Panc1 (cell line): Measurements from ENCODE around the gene MACROH2A1. TPM values are rescaled to one million over a fixed set of nuclear protein-coding genes. Genes with fewer than 3 reads are reported as not detected.

Experiments used
- ATAC-seq: fragments of 200-7000 bp; cut with Tn5 transposase; 2 replicates; pipeline ENCODE4 v1.9.1; 2020; ENCODE audit warnings: mild to moderate bottlenecking, moderate library complexity
- BruUV-seq: library from RNA; stranded (reverse); fragments of 400-500 nt; replicated peaks from 2 replicates; lab custom pipeline; 2021; lab: Mats Ljungman, UMichigan
- CTCF ChIA-PET: fragments of 300-600 bp; sonication (Branson Sonifier 250); formaldehyde crosslinking; loops from one replicate; lab custom pipeline; 2022; ENCODE audit warnings: antibody characterized with exemption; lab: Charles Lee
- POLR2A ChIA-PET: fragments of 300-600 bp; sonication (Branson Sonifier 250); formaldehyde crosslinking; loops from one replicate; lab custom pipeline; 2022; ENCODE audit warnings: antibody characterized with exemption; lab: Charles Lee
- DNase-seq: peaks from one replicate; pipeline ENCODE4 v3.0.0-alpha.2; 2010; ENCODE audit warnings: low read depth, low spot score
- H3K27ac ChIP-seq: 2 replicates; pipeline ENCODE4 v1.5.1; 2011; ENCODE audit warnings: mild to moderate bottlenecking, low read length, inconsistent platforms
- H3K27me3 ChIP-seq: fragments of 200-500 bp; sonication (Bioruptor generic); 2 replicates; pipeline ENCODE4 v1.6.0; 2014; ENCODE audit warnings: low read length, inconsistent platforms; ENCODE audit not compliant: control insufficient read depth, insufficient read depth
- H3K36me3 ChIP-seq: fragments of 200-500 bp; sonication (Bioruptor generic); 2 replicates; pipeline ENCODE4 v1.5.1; 2014; ENCODE audit warnings: inconsistent platforms, mild to moderate bottlenecking, low read length, moderate library complexity; ENCODE audit not compliant: control insufficient read depth, insufficient read depth
- H3K4me1 ChIP-seq: 2 replicates; pipeline ENCODE4 v1.5.1; 2011; ENCODE audit warnings: inconsistent platforms, mild to moderate bottlenecking, low read length, moderate library complexity; ENCODE audit not compliant: control insufficient read depth, insufficient read depth
- H3K4me3 ChIP-seq, 2 experiments: 2 replicates each; pipeline ENCODE4 v1.5.1; 2011 to 2012; ENCODE audit warnings: low read depth in 2 of 2, low read length in 2 of 2, mild to moderate bottlenecking in 2 of 2, inconsistent platforms in 1 of 2, moderate library complexity in 1 of 2
- H3K9me3 ChIP-seq: fragments of 200-500 bp; sonication (Bioruptor generic); 2 replicates; pipeline ENCODE4 v1.5.1; 2014; ENCODE audit warnings: low read depth, mild to moderate bottlenecking, inconsistent platforms, low read length, moderate library complexity; ENCODE audit not compliant: control insufficient read depth, insufficient read depth
- CTCF ChIP-seq: fragments of 450-650 bp; IDR thresholded peaks from 2 replicates; pipeline ENCODE4 v1.5.1; 2017; ENCODE audit warnings: mild to moderate bottlenecking
- POLR2AphosphoS5 ChIP-seq: IDR thresholded peaks from 2 replicates; pipeline ENCODE4 v1.6.1; 2012; ENCODE audit warnings: mild to moderate bottlenecking, low read depth, low read length, moderate library complexity
- REST ChIP-seq, 2 experiments: IDR thresholded peaks; 2 replicates each; pipeline ENCODE4 v1.6.1; 2011 to 2012; ENCODE audit warnings: low read depth in 2 of 2, control low read depth in 1 of 2, low read length in 1 of 2, mild to moderate bottlenecking in 1 of 2, moderate library complexity in 1 of 2; ENCODE audit not compliant: insufficient read depth in 1 of 2
- SIN3A ChIP-seq: IDR thresholded peaks from 2 replicates; pipeline ENCODE4 v1.6.1; 2012; ENCODE audit warnings: low read depth, mild to moderate bottlenecking, low read length, moderate library complexity, borderline replicate concordance; ENCODE audit not compliant: insufficient read depth
- TCF7L2 ChIP-seq: IDR thresholded peaks from 2 replicates; pipeline ENCODE4 v1.6.1; 2011; ENCODE audit warnings: mild to moderate bottlenecking, low read depth, low read length, inconsistent platforms
- in situ Hi-C: cut with HindIII; loops from 2 replicates; pipeline ENCODE4 v1.10.0; 2016; ENCODE audit warnings: low sequenced_read_pairs, low pct_unique_long_range_greater_than_20kb
- intact Hi-C: fragments of 100-400 bp; cut with micrococcal nuclease; formaldehyde crosslinking; loops from one replicate; pipeline ENCODE4 v1.10.0; 2022; ENCODE audit not compliant: unreplicated experiment
- total RNA-seq: library from RNA; stranded (reverse); gene quantifications from one replicate; pipeline ENCODE4 v1.2.1, GENCODE V29; 2021; ENCODE audit not compliant: unreplicated experiment

The MACROH2A1 gene
- total RNA-seq, 1 experiment from 2014 or later = 162 TPM

GRCh38 chr5:135319458-135319857 lies 79.6 kb downstream of the MACROH2A1 start:
- no peaks in the 10 kb centered on the region for H3K36me3 ChIP-seq
- ATAC-seq (no peak), DNase-seq (no peak)
- TF ChIP-seq REST (IDR thresholded peaks at IDR 0.05; ENCODE audit: insufficient read depth in 1 of 2, low read depth in 2 of 2, low read length in 1 of 2) (no peak), SIN3A (no peak), POLR2AphosphoS5 (no peak), TCF7L2 (no peak), CTCF (no peak)
- no peak overlapping the region for H3K4me3 ChIP-seq
- CTCF ChIA-PET = no interaction called here
- no peak overlapping the region for H3K27ac ChIP-seq
- no peaks in the 10 kb centered on the region; the same call in 1 of the 2 replicates for H3K27me3 ChIP-seq
- POLR2A ChIA-PET = no interaction called here
- no peaks in the 10 kb centered on the region for H3K4me1 ChIP-seq
- no TSS peak for BruUV-seq
- in situ Hi-C loops (no loop called here), intact Hi-C loops (no loop called here)
- no peaks in the 10 kb centered on the region for H3K9me3 ChIP-seq

- Histone ChIP-seq H3K4me1 (no peaks in the 10 kb centered on the region), H3K4me3 (no peak overlapping the region), H3K36me3 (no peaks in the 10 kb centered on the region), H3K27ac (no peak overlapping the region), H3K27me3 (no peaks in the 10 kb centered on the region; the same call in 1 of the 2 replicates), H3K9me3 (no peaks in the 10 kb centered on the region)
- no TSS peak for BruUV-seq
- TF ChIP-seq REST (IDR thresholded peaks at IDR 0.05; ENCODE audit: insufficient read depth in 1 of 2, low read depth in 2 of 2, low read length in 1 of 2) (no peak), CTCF (no peak), POLR2AphosphoS5 (no peak), TCF7L2 (no peak), SIN3A (no peak)
- in situ Hi-C loops = no loop called here
- CTCF ChIA-PET = no interaction called here
- DNase-seq = no peak
- no peak for ATAC-seq
- POLR2A ChIA-PET = interaction anchor here (0.7 kb wide), 1 partner anchor 68 kb away, joined by 3 read pairs; no protein-coding TSS in a partner anchor
- intact Hi-C loops = no loop called here
Observed at GRCh38 chr5:135318924-135319323, 80.1 kb downstream of the MACROH2A1 start.
